KOPT-K1 (cell line): ENCODE results near the gene SFI1.
"Not testable (repeated sequence)": the region's sequence is repeated elsewhere in the genome, so short reads cannot be mapped to it uniquely, and the experiment has no call there.

Experiments used
- H3K27ac ChIP-seq: fragments of 200-600 bp; sonication (generic); 2 replicates; pipeline ENCODE4 v1.5.1; 2016; ENCODE audit warnings: antibody characterized with exemption, mild to moderate bottlenecking, low read depth, low read length; ENCODE audit not compliant: poor library complexity, severe bottlenecking
- H3K36me3 ChIP-seq: fragments of 200-600 bp; sonication (generic); 2 replicates; pipeline ENCODE4 v1.5.1; 2017; ENCODE audit warnings: antibody characterized with exemption, mild to moderate bottlenecking, low read length, moderate library complexity; ENCODE audit not compliant: insufficient read depth
- H3K9me3 ChIP-seq: fragments of 200-600 bp; sonication (generic); 2 replicates; pipeline ENCODE4 v1.5.1; 2017; ENCODE audit warnings: antibody characterized with exemption, low read length, mild to moderate bottlenecking; ENCODE audit not compliant: insufficient read depth, poor library complexity, severe bottlenecking

SFI1 gene

GRCh38 chr22:31583861-31584485, 87.6 kb downstream of the SFI1 start:
- Histone ChIP-seq H3K27ac (no peak overlapping the region), H3K9me3 (no peaks in the 10 kb centered on the region)

GRCh38 chr22:31584804-31585160, 88.4 kb downstream of the SFI1 start:
- H3K27ac ChIP-seq: no peak overlapping the region
- no peaks in the 10 kb centered on the region for H3K9me3 ChIP-seq
- H3K36me3 ChIP-seq: peaks cover 84% of the 10 kb centered on the region

More at GRCh38 chr22:31583861-31584485, 87.6 kb downstream of the SFI1 start:
- peaks cover 82% of the 10 kb centered on the region for H3K36me3 ChIP-seq

GRCh38 chr22:31585161-31585859, 89.0 kb downstream of the SFI1 start:
- H3K36me3 ChIP-seq: peaks cover 78% of the 10 kb centered on the region
- H3K9me3 ChIP-seq: no peaks in the 10 kb centered on the region
- H3K27ac ChIP-seq: no peak overlapping the region

- Histone ChIP-seq H3K27ac (no peak overlapping the region), H3K36me3 (peaks cover 68% of the 10 kb centered on the region), H3K9me3 (no peaks in the 10 kb centered on the region)
Measured at GRCh38 chr22:31586137-31586920, 90.0 kb downstream of the SFI1 start.

- H3K36me3 ChIP-seq: peaks cover 55% of the 10 kb centered on the region
- no peaks in the 10 kb centered on the region for H3K9me3 ChIP-seq
- H3K27ac ChIP-seq: no peak overlapping the region
Measured at GRCh38 chr22:31588970-31589675, 92.8 kb downstream of the SFI1 start.

DNA sequence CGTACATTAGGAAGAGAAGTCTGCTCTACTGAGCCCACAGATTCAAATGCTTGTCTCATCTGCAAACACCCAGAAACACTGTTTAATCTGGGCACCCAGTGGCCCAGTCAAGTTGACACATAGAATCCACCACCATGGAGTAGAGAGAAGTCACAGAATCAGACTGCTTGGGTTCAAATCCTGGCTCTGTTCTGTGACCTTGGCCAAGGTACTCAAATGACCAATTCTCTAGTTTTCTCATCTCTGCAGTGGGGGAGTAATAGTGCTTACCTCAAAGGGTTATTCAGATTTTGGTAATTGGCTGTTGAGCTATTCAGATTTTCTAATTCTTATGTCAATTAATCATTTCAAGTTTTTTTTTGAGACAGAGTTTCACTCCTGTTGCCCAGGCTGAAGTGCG, 93.8 kb downstream of the SFI1 start:
- peaks cover 47% of the 10 kb centered on the region for H3K36me3 ChIP-seq
- H3K27ac ChIP-seq, H3K9me3 ChIP-seq: not testable (repeated sequence)

GRCh38 chr22:31595271-31595670, 98.9 kb downstream of the SFI1 start:
- Histone ChIP-seq H3K9me3 (no peaks in the 10 kb centered on the region), H3K36me3 (peaks cover 22% of the 10 kb centered on the region), H3K27ac (no peak overlapping the region)

DNA sequence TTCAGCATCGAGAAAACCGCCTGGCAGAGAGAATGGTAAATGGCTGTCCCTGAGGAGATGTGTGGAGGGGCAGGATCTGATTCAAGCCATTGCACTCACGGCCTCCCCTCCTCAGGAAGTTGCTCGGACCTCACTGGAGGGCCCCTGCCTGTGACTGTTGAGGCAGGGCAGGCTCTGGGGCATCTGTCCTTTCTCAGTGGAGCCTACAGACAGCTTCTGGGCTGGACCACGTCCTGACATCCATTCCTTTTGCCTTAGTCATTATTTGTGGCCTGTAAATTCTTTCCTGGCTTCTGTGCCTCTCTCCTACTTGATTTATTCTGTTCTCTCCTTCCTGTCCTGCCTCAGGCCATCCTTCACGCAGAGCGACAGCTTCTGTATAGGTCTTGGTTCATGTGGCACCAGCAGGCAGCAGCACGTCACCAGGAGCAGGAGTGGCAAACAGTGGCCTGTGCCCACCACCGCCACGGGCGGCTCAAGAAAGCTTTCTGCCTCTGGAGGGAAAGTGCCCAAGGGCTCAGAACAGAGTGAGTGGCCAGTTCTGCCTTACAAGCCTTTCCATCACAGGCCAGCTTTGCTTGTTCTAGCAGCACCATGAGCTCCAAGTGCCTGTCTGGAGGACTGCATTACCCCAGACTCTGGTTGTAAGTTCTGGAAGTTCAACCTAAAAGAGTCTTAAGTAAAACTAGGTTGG, 106.1 kb downstream of the SFI1 start:
- peaks cover 68% of the 10 kb centered on the region for H3K36me3 ChIP-seq
- H3K27ac ChIP-seq: no peak overlapping the region
- no peaks in the 10 kb centered on the region for H3K9me3 ChIP-seq

GRCh38 chr22:31603081-31603525, 106.8 kb downstream of the SFI1 start:
- no peaks in the 10 kb centered on the region for H3K9me3 ChIP-seq
- peaks cover 74% of the 10 kb centered on the region for H3K36me3 ChIP-seq
- no peak overlapping the region for H3K27ac ChIP-seq

- peaks cover 79% of the 10 kb centered on the region for H3K36me3 ChIP-seq
- H3K27ac ChIP-seq: no peak overlapping the region
- no peaks in the 10 kb centered on the region for H3K9me3 ChIP-seq
Measured at GRCh38 chr22:31603574-31603973, 107.2 kb downstream of the SFI1 start.

- peaks cover 82% of the 10 kb centered on the region for H3K36me3 ChIP-seq
- H3K9me3 ChIP-seq: no peaks in the 10 kb centered on the region
- no peak overlapping the region for H3K27ac ChIP-seq
Measured at GRCh38 chr22:31604137-31604705, 107.9 kb downstream of the SFI1 start.

GRCh38 chr22:31604746-31605705, 108.7 kb downstream of the SFI1 start:
- H3K36me3 ChIP-seq: peaks cover 88% of the 10 kb centered on the region
- no peaks in the 10 kb centered on the region for H3K9me3 ChIP-seq
- H3K27ac ChIP-seq: no peak overlapping the region

GRCh38 chr22:31605851-31606585, 109.7 kb downstream of the SFI1 start:
- Histone ChIP-seq H3K27ac (no peak overlapping the region), H3K36me3 (peaks cover 89% of the 10 kb centered on the region), H3K9me3 (no peaks in the 10 kb centered on the region)
